Hepatocyte (in vitro differentiated cells): Measurements from ENCODE around the gene MRPS30. TPM values are rescaled to one million over a fixed set of nuclear protein-coding genes. Genes with fewer than 3 reads are reported as not detected.

Experiments used
- DNase-seq: peaks from one replicate; pipeline ENCODE4 v3.0.0-alpha.2; 2016; ENCODE audit warnings: low spot score
- H2AFZ ChIP-seq: fragments of 200-600 bp; sonication (generic); 2 replicates; pipeline ENCODE4 v1.6.0; 2016; ENCODE audit warnings: antibody characterized with exemption, mild to moderate bottlenecking
- H3K27ac ChIP-seq: fragments of 200-600 bp; sonication (generic); 2 replicates; pipeline ENCODE4 v1.5.1; 2016; ENCODE audit warnings: mild to moderate bottlenecking
- H3K27me3 ChIP-seq: fragments of 200-600 bp; sonication (generic); 2 replicates; pipeline ENCODE4 v1.6.1; 2016
- H3K36me3 ChIP-seq: fragments of 200-600 bp; sonication (generic); replicated peaks from 2 replicates; pipeline ENCODE4 v1.5.1; 2016; ENCODE audit warnings: low read depth; ENCODE audit not compliant: insufficient read depth
- H3K4me1 ChIP-seq: fragments of 200-600 bp; sonication (generic); 2 replicates; pipeline ENCODE4 v1.5.1; 2016; ENCODE audit warnings: mild to moderate bottlenecking, moderate library complexity; ENCODE audit not compliant: insufficient read depth
- H3K4me2 ChIP-seq: fragments of 200-600 bp; sonication (generic); 2 replicates; pipeline ENCODE4 v1.6.0; 2016
- H3K4me3 ChIP-seq: fragments of 200-600 bp; sonication (generic); 2 replicates; pipeline ENCODE4 v1.5.1; 2016; ENCODE audit warnings: mild to moderate bottlenecking
- H3K79me2 ChIP-seq: fragments of 200-600 bp; sonication (generic); 2 replicates; pipeline ENCODE4 v1.6.0; 2017; ENCODE audit warnings: mild to moderate bottlenecking
- H3K9me2 ChIP-seq: fragments of 200-600 bp; sonication (generic); replicated peaks from 2 replicates; pipeline ENCODE4 v1.6.0; 2017; ENCODE audit warnings: mild to moderate bottlenecking; ENCODE audit not compliant: insufficient read depth
- H3K9me3 ChIP-seq: fragments of 200-600 bp; sonication (generic); 2 replicates; pipeline ENCODE4 v1.5.1; 2016; ENCODE audit warnings: low read depth, mild to moderate bottlenecking
- H4K20me1 ChIP-seq: fragments of 200-600 bp; sonication (generic); 2 replicates; pipeline ENCODE4 v1.6.0; 2016; ENCODE audit warnings: mild to moderate bottlenecking; ENCODE audit not compliant: insufficient read depth, poor library complexity, severe bottlenecking
- CTCF ChIP-seq: fragments of 200-600 bp; sonication (generic); IDR thresholded peaks from 2 replicates; pipeline ENCODE4 v1.5.1; 2016; ENCODE audit warnings: antibody characterized with exemption, mild to moderate bottlenecking; ENCODE audit not compliant: poor library complexity
- EZH2 ChIP-seq: fragments of 200-600 bp; sonication (generic); IDR thresholded peaks from 2 replicates; pipeline ENCODE4 v1.6.1; 2016; ENCODE audit warnings: antibody characterized with exemption, mild to moderate bottlenecking, borderline replicate concordance
- EZH2phosphoT487 ChIP-seq: fragments of 200-600 bp; sonication (generic); IDR thresholded peaks from one replicate; pipeline ENCODE4 v1.6.1; 2018; ENCODE audit warnings: antibody characterized with exemption, mild to moderate bottlenecking, low read depth, moderate library complexity; ENCODE audit not compliant: unreplicated experiment, severe bottlenecking
- WGBS: methylation state at CpG from one replicate; pipeline ENCODE4 v1.1.6; 2016; ENCODE audit warnings: low lambda C conversion rate; ENCODE audit errors: missing lambda C conversion rate; 5-methylcytosine and 5-hydroxymethylcytosine counted together
- polyA plus RNA-seq: library from polyadenylated mRNA; unstranded; fragments of >200 nt; fragmentation: Nextera tagmentation; extraction: Ambion mirVana; gene quantifications from 2 replicates; pipeline ENCODE4 v1.2.1, GENCODE V29; 2016
- total RNA-seq: library from RNA; depleted of rRNA; stranded (reverse); fragments of >200 nt; gene quantifications from 2 replicates; pipeline ENCODE4 v1.2.3, GENCODE V29; 2014

The MRPS30 gene
- total and polyA plus RNA-seq, 2 experiments from 2014 or later, result 27.5 to 71.2 TPM

- no peak for DNase-seq
- no peak overlapping the region for H3K27ac ChIP-seq
- H3K27me3 ChIP-seq, result no peaks in the 10 kb centered on the region
- no peaks in the 10 kb centered on the region for H3K4me1 ChIP-seq
- H3K9me3 ChIP-seq, result no peaks in the 10 kb centered on the region
- WGBS, result 87% methylated on average over 1 of the region's 1 CpG
- no peaks in the 10 kb centered on the region for H3K79me2 ChIP-seq
- TF ChIP-seq CTCF, result no peak
- TF ChIP-seq EZH2, result no peak
- no peak overlapping the region for H3K4me2 ChIP-seq
- H3K4me3 ChIP-seq, result no peak overlapping the region
- H3K9me2 ChIP-seq, result no peaks in the 10 kb centered on the region
- H3K36me3 ChIP-seq, result no peaks in the 10 kb centered on the region
- H4K20me1 ChIP-seq, result no peaks in the 10 kb centered on the region
- no peak overlapping the region for H2AFZ ChIP-seq
These were observed 36.0 kb downstream of the MRPS30 start for GRCh38 chr5:44844744-44845143.

- no peaks in the 10 kb centered on the region for H3K79me2 ChIP-seq
- no peaks in the 10 kb centered on the region for H3K4me1 ChIP-seq
- no peaks in the 10 kb centered on the region for H3K36me3 ChIP-seq
- WGBS, result 81% methylated on average over 4 of the region's 4 CpGs
- H3K4me3 ChIP-seq, result no peak overlapping the region
- H3K9me3 ChIP-seq, result no peaks in the 10 kb centered on the region
- no peak overlapping the region for H3K27ac ChIP-seq
- H3K9me2 ChIP-seq, result no peaks in the 10 kb centered on the region
- H3K27me3 ChIP-seq, result no peaks in the 10 kb centered on the region
- H4K20me1 ChIP-seq, result no peaks in the 10 kb centered on the region
- DNase-seq, result no peak
- H2AFZ ChIP-seq, result no peak overlapping the region
- no peak for TF ChIP-seq EZH2
- no peak for TF ChIP-seq EZH2phosphoT487
- no peak for TF ChIP-seq CTCF
- H3K4me2 ChIP-seq, result no peak overlapping the region
These were observed 37.0 kb downstream of the MRPS30 start for GRCh38 chr5:44845777-44846176.

DNA sequence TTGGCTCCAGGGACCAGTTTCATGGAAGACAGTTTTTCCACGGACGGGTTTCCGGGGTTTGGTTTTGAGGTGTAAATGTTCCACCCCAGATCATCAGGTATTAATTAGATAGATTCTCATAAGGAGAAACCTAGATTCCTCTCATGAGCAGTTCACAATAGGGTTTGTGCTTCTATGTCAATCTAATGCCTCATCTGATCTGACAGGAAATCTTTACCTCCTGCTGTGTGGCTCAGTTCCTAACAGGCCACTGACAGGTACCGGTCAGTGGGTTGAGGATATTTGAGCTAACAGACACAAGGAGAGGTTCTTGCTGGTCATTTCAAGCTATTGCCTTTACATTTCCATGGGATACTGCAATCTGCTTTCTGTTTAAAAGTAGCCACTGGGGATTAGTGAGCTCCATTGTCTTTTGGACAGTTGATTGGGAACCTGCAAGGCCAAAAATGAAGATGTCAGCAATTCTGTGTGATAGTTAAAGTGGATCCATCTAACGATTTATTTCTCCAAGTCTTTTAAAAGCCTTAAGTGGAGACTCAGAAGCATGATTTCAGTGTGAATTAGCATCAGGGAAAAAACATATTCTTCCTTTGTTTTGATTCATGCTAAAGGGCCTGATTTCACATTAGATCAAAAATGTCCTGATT lies 38.6 kb downstream of the MRPS30 start:
- Histone ChIP-seq H4K20me1 (no peaks in the 10 kb centered on the region), H3K79me2 (no peaks in the 10 kb centered on the region), H3K9me2 (no peaks in the 10 kb centered on the region), H3K36me3 (no peaks in the 10 kb centered on the region), H3K27me3 (no peaks in the 10 kb centered on the region), H3K4me2 (no peak overlapping the region), H3K27ac (no peak overlapping the region), H3K4me1 (no peaks in the 10 kb centered on the region), H2AFZ (no peak overlapping the region), H3K9me3 (no peaks in the 10 kb centered on the region), H3K4me3 (no peak overlapping the region)
- no peak for DNase-seq
- TF ChIP-seq EZH2phosphoT487 (no peak), EZH2 (no peak), CTCF (no peak)
- 84% methylated on average over 5 of the region's 5 CpGs for WGBS
